GM19025 (cell line): ENCODE data around the gene KCTD12.
A peak's percentile ranks its signal among the peaks of the same experiment; 100 is the strongest.

Experiments
- ATAC-seq: cut with Tn5 transposase; IDR thresholded peaks from one replicate; pipeline ENCODE4 v1.9.1; 2021; ENCODE audit warnings: mild to moderate bottlenecking, low read depth, moderate library complexity; ENCODE audit not compliant: unreplicated experiment

KCTD12 gene

GRCh38 chr13:76889254-76889653 is 3.0 kb upstream of the KCTD12 start:
- ATAC-seq: no peak

- ATAC-seq: no peak
Measured at GRCh38 chr13:76888421-76888820, 2.2 kb upstream of the KCTD12 start.

GRCh38 chr13:76887076-76887563 is 915 bp upstream of the KCTD12 start:
- ATAC-seq: no peak

- ATAC-seq: no peak
Measured at GRCh38 chr13:76886005-76886291, 257 bp downstream of the KCTD12 start.

GRCh38 chr13:76885203-76886004 is 801 bp downstream of the KCTD12 start:
- peak; percentile 38 for ATAC-seq

GRCh38 chr13:76884907-76885202 is 1.4 kb downstream of the KCTD12 start:
- no peak for ATAC-seq

- no peak for ATAC-seq
Measured at GRCh38 chr13:76884186-76884906, 1.9 kb downstream of the KCTD12 start.

GRCh38 chr13:76883236-76883635 is 3.0 kb downstream of the KCTD12 start:
- no peak for ATAC-seq

- no peak for ATAC-seq
Measured at GRCh38 chr13:76882431-76882830, 3.8 kb downstream of the KCTD12 start.

- no peak for ATAC-seq
Measured at GRCh38 chr13:76879883-76880270, 6.3 kb downstream of the KCTD12 start.

- peak; percentile 96 for ATAC-seq
Measured at GRCh38 chr13:76879203-76879882, 6.9 kb downstream of the KCTD12 start.

- no peak for ATAC-seq
Measured at GRCh38 chr13:76878043-76878442, 8.2 kb downstream of the KCTD12 start.

- ATAC-seq: no peak
Measured at GRCh38 chr13:76875271-76875815, 10.9 kb downstream of the KCTD12 start.

GRCh38 chr13:76874479-76874878 is 11.7 kb downstream of the KCTD12 start:
- no peak for ATAC-seq

GRCh38 chr13:76873445-76873844 is 12.8 kb downstream of the KCTD12 start:
- ATAC-seq: no peak

- ATAC-seq: no peak
Measured at GRCh38 chr13:76872675-76873074, 13.5 kb downstream of the KCTD12 start.

GRCh38 chr13:76871432-76871831 is 14.8 kb downstream of the KCTD12 start:
- ATAC-seq: no peak

GRCh38 chr13:76868371-76868770 is 17.8 kb downstream of the KCTD12 start:
- ATAC-seq: no peak

- ATAC-seq: no peak
Measured at GRCh38 chr13:76865996-76866503, 20.2 kb downstream of the KCTD12 start.

GRCh38 chr13:76865109-76865508 is 21.1 kb downstream of the KCTD12 start:
- ATAC-seq: no peak

GRCh38 chr13:76864259-76864658 is 21.9 kb downstream of the KCTD12 start:
- no peak for ATAC-seq
